Sigmoid colon (tissue), 4 donors: ENCODE measurements around the gene OR10P1.

ENCODE experiments used
- CTCF ChIP-seq, 4 experiments: fragments of 450-650 bp in 3 of 4; fragments of 200-600 bp in 1 of 4; IDR thresholded peaks; one replicate each; pipeline ENCODE4 v1.5.1; 2016 to 2019; ENCODE audit warnings: antibody characterized with exemption in 4 of 4, mild to moderate bottlenecking in 3 of 4, moderate library complexity in 2 of 4
- EP300 ChIP-seq, 4 donors: sonication (generic); formaldehyde crosslinking; IDR thresholded peaks; one replicate each; pipeline ENCODE4 v1.6.1; 2017; ENCODE audit warnings: antibody characterized with exemption in 4 of 4
- POLR2A ChIP-seq, 2 donors: fragments of 450-650 bp; IDR thresholded peaks; one replicate each; pipeline ENCODE4 v1.6.1; 2016; ENCODE audit warnings: antibody characterized with exemption in 2 of 2, mild to moderate bottlenecking in 2 of 2, moderate library complexity in 2 of 2
- POLR2AphosphoS5 ChIP-seq, 4 donors: sonication (generic); formaldehyde crosslinking; IDR thresholded peaks; one replicate each; pipeline ENCODE4 v1.6.1; 2017; ENCODE audit warnings: antibody characterized with exemption in 4 of 4

- TF ChIP-seq CTCF (IDR thresholded peaks at IDR 0.05) = no peak
- TF ChIP-seq POLR2A (IDR thresholded peaks at IDR 0.05) = no peak
- TF ChIP-seq POLR2AphosphoS5 (IDR thresholded peaks at IDR 0.05) = no peak
- TF ChIP-seq EP300 (IDR thresholded peaks at IDR 0.05) = no peak
These were observed 28.1 kb downstream of the OR10P1 start for GRCh38 chr12:55664826-55665225.
